Measurements from ENCODE around the gene TXLNG.

TXLNG gene

DNA sequence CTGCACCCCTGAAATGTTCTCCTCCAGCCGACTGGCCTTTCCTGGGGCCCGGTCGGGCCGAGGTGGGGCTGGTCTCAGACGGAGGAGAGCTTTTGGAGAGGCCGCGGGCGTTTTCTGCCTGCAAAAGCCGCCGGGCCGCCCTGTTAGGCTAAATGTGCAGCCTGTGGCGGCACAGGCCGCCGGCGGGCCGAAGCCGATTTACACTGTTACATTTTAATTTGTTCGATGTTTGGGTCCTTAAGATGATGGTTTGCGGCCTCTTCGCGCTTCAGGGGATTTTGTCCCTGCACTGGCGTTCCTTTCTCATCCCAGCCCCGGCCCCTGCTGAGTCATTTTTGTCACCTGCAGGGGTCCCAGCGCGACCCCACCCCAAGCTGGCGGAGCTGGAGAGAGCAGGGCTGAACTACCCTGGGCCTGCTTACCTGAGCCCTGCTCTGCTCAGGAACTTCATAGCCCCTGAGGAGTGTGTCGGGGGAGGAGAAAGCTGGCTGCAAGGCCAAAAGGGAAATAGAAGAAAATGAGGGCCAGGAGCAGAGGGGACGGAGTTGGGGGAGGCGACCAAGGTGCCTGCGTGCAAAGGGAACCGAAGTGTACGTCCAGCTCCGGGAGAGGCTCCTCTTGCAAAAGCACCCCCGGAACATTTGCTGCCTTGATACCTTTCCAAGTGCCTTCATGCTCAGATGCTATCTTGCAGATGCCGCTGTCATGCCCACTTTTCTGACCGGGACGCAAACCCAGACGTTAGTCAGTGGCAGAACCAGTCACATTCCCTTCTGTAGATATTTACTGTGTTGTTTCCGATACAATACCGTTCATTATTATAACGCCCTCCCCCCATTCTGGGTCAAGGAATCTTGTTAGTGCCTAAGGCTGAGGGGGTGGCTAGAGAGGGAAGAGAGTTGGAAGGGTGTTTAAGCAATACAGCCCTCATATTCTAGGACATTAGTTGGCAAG lies 84.9 kb downstream of the TXLNG start (continued):
- TF ChIP-seq, protein P1, sequence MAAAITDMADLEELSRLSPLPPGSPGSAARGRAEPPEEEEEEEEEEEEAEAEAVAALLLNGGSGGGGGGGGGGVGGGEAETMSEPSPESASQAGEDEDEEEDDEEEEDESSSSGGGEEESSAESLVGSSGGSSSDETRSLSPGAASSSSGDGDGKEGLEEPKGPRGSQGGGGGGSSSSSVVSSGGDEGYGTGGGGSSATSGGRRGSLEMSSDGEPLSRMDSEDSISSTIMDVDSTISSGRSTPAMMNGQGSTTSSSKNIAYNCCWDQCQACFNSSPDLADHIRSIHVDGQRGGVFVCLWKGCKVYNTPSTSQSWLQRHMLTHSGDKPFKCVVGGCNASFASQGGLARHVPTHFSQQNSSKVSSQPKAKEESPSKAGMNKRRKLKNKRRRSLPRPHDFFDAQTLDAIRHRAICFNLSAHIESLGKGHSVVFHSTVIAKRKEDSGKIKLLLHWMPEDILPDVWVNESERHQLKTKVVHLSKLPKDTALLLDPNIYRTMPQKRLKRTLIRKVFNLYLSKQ (tag by site-specific recombination; IDR thresholded peaks at IDR 0.05; ENCODE audit: borderline replicate concordance): no peak
- TF ChIP-seq ZNF10 (tag by site-specific recombination; IDR thresholded peaks at IDR 0.05) (0 out of 2 replicates have a peak, but pooled peaks have one; percentile 12), ZBTB48 (tag by site-specific recombination; IDR thresholded peaks at IDR 0.05) (peak; percentile 43; the same call in 1 of the 2 replicates), ZIC2 (tag by site-specific recombination; IDR thresholded peaks at IDR 0.05) (0 out of 2 replicates have a peak, but pooled peaks have one; percentile 20), ZNF626 (tag by site-specific recombination; IDR thresholded peaks at IDR 0.05) (no peak), EGR2 (tag by site-specific recombination; IDR thresholded peaks at IDR 0.05; ENCODE audit: low read depth) (no peak), ZNF174 (tag by site-specific recombination; IDR thresholded peaks at IDR 0.05) (no peak), ZNF416 (tag by site-specific recombination; IDR thresholded peaks at IDR 0.05) (no peak), ZNF621 (tag by site-specific recombination; IDR thresholded peaks at IDR 0.05) (no peak), ZNF155 (tag by site-specific recombination; IDR thresholded peaks at IDR 0.05) (no peak), YY1 (tag by site-specific recombination; IDR thresholded peaks at IDR 0.05) (0 out of 2 replicates have a peak, but pooled peaks have one; percentile 3), ZSCAN16 (tag by site-specific recombination; IDR thresholded peaks at IDR 0.05) (no peak), ZFP69B (tag by site-specific recombination; IDR thresholded peaks at IDR 0.05) (no peak), ZSCAN30 (tag by site-specific recombination; IDR thresholded peaks at IDR 0.05) (no peak), ZXDB (tag by site-specific recombination; IDR thresholded peaks at IDR 0.05) (peak; percentile 41), PRDM1 (tag by site-specific recombination; IDR thresholded peaks at IDR 0.05) (0 out of 2 replicates have a peak, but pooled peaks have one; percentile 13), ZNF426 (tag by site-specific recombination; IDR thresholded peaks at IDR 0.05) (no peak)
- TF ChIP-seq, protein P2, sequence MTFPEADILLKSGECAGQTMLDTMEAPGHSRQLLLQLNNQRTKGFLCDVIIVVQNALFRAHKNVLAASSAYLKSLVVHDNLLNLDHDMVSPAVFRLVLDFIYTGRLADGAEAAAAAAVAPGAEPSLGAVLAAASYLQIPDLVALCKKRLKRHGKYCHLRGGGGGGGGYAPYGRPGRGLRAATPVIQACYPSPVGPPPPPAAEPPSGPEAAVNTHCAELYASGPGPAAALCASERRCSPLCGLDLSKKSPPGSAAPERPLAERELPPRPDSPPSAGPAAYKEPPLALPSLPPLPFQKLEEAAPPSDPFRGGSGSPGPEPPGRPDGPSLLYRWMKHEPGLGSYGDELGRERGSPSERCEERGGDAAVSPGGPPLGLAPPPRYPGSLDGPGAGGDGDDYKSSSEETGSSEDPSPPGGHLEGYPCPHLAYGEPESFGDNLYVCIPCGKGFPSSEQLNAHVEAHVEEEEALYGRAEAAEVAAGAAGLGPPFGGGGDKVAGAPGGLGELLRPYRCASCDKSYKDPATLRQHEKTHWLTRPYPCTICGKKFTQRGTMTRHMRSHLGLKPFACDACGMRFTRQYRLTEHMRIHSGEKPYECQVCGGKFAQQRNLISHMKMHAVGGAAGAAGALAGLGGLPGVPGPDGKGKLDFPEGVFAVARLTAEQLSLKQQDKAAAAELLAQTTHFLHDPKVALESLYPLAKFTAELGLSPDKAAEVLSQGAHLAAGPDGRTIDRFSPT (tag by site-specific recombination; IDR thresholded peaks at IDR 0.05): no peak
- TF ChIP-seq, protein P3, sequence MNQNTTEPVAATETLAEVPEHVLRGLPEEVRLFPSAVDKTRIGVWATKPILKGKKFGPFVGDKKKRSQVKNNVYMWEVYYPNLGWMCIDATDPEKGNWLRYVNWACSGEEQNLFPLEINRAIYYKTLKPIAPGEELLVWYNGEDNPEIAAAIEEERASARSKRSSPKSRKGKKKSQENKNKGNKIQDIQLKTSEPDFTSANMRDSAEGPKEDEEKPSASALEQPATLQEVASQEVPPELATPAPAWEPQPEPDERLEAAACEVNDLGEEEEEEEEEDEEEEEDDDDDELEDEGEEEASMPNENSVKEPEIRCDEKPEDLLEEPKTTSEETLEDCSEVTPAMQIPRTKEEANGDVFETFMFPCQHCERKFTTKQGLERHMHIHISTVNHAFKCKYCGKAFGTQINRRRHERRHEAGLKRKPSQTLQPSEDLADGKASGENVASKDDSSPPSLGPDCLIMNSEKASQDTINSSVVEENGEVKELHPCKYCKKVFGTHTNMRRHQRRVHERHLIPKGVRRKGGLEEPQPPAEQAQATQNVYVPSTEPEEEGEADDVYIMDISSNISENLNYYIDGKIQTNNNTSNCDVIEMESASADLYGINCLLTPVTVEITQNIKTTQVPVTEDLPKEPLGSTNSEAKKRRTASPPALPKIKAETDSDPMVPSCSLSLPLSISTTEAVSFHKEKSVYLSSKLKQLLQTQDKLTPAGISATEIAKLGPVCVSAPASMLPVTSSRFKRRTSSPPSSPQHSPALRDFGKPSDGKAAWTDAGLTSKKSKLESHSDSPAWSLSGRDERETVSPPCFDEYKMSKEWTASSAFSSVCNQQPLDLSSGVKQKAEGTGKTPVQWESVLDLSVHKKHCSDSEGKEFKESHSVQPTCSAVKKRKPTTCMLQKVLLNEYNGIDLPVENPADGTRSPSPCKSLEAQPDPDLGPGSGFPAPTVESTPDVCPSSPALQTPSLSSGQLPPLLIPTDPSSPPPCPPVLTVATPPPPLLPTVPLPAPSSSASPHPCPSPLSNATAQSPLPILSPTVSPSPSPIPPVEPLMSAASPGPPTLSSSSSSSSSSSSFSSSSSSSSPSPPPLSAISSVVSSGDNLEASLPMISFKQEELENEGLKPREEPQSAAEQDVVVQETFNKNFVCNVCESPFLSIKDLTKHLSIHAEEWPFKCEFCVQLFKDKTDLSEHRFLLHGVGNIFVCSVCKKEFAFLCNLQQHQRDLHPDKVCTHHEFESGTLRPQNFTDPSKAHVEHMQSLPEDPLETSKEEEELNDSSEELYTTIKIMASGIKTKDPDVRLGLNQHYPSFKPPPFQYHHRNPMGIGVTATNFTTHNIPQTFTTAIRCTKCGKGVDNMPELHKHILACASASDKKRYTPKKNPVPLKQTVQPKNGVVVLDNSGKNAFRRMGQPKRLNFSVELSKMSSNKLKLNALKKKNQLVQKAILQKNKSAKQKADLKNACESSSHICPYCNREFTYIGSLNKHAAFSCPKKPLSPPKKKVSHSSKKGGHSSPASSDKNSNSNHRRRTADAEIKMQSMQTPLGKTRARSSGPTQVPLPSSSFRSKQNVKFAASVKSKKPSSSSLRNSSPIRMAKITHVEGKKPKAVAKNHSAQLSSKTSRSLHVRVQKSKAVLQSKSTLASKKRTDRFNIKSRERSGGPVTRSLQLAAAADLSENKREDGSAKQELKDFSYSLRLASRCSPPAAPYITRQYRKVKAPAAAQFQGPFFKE (tag by site-specific recombination; IDR thresholded peaks at IDR 0.05; ENCODE audit: borderline replicate concordance): no peak
- TF ChIP-seq, protein P4, sequence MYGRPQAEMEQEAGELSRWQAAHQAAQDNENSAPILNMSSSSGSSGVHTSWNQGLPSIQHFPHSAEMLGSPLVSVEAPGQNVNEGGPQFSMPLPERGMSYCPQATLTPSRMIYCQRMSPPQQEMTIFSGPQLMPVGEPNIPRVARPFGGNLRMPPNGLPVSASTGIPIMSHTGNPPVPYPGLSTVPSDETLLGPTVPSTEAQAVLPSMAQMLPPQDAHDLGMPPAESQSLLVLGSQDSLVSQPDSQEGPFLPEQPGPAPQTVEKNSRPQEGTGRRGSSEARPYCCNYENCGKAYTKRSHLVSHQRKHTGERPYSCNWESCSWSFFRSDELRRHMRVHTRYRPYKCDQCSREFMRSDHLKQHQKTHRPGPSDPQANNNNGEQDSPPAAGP (tag by site-specific recombination; IDR thresholded peaks at IDR 0.05): no peak
- TF ChIP-seq, protein P5, sequence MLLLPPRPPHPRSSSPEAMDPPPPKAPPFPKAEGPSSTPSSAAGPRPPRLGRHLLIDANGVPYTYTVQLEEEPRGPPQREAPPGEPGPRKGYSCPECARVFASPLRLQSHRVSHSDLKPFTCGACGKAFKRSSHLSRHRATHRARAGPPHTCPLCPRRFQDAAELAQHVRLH (tag by site-specific recombination; IDR thresholded peaks at IDR 0.05): no peak
- TF ChIP-seq, protein P6, sequence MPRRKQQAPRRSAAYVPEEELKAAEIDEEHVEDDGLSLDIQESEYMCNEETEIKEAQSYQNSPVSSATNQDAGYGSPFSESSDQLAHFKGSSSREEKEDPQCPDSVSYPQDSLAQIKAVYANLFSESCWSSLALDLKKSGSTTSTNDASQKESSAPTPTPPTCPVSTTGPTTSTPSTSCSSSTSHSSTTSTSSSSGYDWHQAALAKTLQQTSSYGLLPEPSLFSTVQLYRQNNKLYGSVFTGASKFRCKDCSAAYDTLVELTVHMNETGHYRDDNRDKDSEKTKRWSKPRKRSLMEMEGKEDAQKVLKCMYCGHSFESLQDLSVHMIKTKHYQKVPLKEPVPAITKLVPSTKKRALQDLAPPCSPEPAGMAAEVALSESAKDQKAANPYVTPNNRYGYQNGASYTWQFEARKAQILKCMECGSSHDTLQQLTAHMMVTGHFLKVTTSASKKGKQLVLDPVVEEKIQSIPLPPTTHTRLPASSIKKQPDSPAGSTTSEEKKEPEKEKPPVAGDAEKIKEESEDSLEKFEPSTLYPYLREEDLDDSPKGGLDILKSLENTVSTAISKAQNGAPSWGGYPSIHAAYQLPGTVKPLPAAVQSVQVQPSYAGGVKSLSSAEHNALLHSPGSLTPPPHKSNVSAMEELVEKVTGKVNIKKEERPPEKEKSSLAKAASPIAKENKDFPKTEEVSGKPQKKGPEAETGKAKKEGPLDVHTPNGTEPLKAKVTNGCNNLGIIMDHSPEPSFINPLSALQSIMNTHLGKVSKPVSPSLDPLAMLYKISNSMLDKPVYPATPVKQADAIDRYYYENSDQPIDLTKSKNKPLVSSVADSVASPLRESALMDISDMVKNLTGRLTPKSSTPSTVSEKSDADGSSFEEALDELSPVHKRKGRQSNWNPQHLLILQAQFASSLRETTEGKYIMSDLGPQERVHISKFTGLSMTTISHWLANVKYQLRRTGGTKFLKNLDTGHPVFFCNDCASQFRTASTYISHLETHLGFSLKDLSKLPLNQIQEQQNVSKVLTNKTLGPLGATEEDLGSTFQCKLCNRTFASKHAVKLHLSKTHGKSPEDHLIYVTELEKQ (tag by site-specific recombination; IDR thresholded peaks at IDR 0.05; ENCODE audit: borderline replicate concordance): no peak
